NCI-H1694 (cell line): ENCODE data around the gene SHC1.
A peak's percentile ranks its signal among the peaks of the same experiment; 100 is the strongest.

ENCODE experiments used
- DNase-seq: peaks from one replicate; lab custom pipeline; 2025; lab: John Stamatoyannopoulos, UW

SHC1 gene

DNA sequence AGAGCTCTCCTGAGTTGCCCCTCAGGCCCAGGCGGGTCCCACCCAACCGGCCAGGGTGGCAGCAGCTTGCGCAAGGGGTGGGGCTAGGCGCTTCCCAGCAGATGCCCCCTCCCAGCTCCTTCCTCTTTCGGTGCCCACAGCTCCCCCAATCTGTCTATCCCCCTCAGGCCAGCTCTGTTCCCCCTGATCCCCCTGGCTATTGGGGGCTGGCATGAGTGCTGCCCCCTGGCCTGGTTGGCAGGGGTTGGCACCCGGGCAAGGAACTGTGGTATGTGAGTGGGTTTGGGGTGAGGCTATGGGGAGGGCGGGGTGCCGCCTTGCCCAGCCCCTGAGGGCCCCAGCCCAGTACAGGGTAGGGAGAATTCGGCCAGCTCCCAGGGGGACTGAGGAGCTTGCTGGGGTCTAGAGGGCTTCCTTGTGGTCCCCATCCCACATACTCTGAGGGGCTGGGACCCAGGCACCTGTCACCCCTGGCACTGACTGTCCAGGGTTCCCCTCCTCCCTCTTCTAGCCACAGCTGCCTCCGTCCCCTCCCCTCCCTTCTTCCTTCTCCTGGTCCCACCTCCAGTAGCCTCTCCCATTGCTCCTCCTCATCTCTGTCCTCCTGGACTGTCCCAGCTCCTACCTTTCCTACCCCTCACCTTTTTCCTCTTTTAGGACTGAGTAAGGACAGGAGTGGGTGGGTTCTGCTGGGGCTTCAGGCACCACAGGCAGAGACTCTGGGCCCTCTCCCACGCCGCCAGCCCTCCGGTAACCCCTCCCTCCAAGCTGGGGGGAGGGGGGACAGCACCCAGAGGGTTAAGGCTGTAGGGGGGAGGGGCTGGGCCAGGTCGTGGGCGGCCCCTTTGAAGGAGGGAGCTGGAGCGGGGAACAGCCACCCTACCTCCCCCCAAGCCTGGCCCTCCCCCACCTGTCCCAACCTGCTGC is 37.7 kb upstream of the SHC1 start:
- DNase-seq, result no peak

GRCh38 chr1:155007251-155007828 is 36.8 kb upstream of the SHC1 start:
- DNase-seq, result no peak

- peak; percentile 65 for DNase-seq
These were observed 36.1 kb upstream of the SHC1 start for GRCh38 chr1:155006601-155007101.

- DNase-seq, result no peak
These were observed 34.8 kb upstream of the SHC1 start for GRCh38 chr1:155005076-155006011.

- no peak for DNase-seq
These were observed 34.0 kb upstream of the SHC1 start for GRCh38 chr1:155004352-155005075.

DNA sequence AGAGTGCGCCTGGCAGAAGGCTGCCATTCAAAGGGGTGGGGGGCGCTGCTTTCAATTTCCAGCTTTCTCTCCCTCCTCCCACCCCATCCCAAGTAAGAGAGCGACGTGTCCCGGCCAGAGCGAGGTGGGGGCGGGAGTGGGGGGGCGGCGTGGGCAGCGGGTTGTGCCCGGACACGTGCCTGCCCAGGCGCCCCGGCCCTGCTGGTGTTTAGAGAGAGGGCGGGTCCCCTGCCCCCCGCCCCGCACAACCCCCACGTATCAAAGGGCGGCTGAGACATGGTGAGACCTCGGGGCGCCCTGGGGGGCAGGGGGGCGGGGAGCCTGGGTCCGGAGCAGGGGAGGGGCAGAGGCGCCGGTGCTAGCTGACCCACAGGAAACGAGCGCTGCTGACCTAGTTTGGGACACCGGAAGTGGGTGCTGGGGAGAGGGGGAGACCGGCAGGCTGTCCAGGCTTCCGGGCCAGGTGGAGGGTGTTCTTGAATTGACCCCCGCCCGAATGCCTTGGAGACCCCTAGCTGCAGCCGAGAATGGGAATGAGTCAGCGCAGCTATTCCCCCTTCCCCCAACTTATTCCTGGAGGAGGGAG is 33.3 kb upstream of the SHC1 start:
- DNase-seq, result no peak

- peak; percentile 21 for DNase-seq
These were observed 32.7 kb upstream of the SHC1 start for GRCh38 chr1:155003227-155003765.

DNA sequence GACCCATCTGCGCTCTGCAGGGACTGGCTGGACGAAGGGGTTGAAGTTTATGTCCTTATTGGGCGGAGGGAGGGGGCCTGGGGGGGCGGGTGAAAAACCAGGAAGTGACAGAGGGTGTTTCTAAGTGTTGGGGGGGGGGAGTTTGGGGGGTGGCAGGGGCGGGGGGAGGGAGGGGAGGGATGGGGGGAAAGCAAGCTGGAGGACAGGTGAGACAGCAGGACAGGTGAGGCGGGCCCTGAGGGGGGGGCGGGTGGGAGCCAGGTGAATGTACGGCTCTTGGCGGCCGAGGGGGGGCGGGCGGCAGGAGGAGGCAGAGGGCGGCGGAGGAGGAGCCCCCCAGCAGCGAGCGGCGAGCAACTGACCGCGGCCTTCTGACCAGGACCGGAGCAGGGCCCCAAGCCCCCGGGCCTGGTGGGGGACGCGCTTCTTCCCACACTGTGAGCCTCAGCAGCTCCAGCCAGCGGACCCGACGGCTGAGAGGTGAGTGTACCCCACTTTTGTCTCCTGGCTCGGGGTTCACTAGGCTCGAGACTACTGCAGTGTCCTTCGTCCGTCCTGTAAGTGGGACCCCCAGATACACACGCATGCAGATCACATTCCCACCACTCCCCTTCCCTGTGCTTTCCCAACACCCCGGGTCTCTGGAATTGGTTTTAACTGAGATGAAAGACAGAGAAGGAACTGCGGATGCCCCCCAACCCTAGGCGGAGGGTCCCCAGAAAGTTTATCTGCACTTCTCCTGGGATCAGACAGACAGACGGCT is 32.1 kb upstream of the SHC1 start, which contains the start of gene ZBTB7B:
Gene ZBTB7B (plus strand): TSS at position 339 of the 763 bp plus-strand sequence. CDS start 11,859 bp downstream, outside the sequence.
- DNase-seq, result no peak

- peak; percentile 99 for DNase-seq
These were observed 31.3 kb upstream of the SHC1 start for GRCh38 chr1:155001675-155002463.

DNA sequence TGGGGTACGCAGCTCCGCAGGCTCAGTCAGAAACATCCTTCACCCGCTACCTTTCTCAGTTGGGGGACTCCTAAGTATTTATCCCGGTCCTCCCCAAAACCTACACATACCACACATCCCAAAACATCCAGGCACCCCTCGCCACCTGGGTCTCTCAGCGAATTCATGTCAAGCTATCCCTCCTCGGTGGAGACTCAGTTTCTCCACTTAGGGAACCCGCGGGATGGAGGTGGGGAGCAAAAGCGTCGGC is 30.8 kb upstream of the SHC1 start:
- no peak for DNase-seq

GRCh38 chr1:155000726-155001424 is 30.3 kb upstream of the SHC1 start:
- peak; percentile 89 for DNase-seq

- DNase-seq, result peak; percentile 83
These were observed 29.8 kb upstream of the SHC1 start for GRCh38 chr1:155000411-155000725.

DNA sequence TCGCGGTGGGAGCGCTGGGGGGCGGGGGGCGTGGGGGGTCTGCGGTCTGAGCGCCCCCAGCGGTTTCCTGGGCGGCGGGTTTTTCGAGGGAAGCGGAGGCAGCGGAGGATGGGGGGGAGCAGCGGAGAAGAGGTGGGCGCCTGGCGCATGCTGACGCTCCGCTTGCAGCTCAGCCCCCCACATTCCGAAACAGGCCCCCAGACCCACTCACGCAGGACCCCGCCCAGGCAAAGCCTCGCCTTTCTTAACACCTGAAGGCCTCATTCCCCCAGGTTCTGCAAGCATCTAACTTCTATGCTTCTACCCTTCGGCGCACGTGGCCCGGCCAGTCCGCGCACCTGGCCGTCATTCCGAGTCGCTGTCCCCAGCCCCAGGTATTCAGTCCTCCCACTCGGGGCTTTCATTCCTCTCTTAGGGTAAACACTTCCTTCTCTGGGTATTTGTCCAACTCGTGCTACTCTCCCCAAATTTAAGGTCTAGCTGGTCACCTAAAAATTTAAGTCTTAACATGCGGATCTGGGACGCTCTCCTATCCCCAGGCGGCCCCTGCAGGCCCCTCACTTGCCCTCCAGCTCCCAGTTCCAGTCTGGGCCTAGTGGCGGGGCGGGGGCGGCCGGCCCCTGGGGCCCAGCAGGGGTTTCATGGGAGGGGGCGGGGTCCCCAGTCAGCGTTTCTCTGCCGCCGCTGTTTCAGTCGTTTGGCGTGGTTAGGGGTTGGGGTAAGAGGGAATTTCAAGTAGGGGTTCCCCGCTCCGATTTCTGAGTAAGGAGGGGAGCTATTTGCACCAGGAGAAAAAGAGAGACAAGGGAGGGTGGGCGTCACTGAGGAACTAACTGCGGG is 29.2 kb upstream of the SHC1 start:
- no peak for DNase-seq

DNA sequence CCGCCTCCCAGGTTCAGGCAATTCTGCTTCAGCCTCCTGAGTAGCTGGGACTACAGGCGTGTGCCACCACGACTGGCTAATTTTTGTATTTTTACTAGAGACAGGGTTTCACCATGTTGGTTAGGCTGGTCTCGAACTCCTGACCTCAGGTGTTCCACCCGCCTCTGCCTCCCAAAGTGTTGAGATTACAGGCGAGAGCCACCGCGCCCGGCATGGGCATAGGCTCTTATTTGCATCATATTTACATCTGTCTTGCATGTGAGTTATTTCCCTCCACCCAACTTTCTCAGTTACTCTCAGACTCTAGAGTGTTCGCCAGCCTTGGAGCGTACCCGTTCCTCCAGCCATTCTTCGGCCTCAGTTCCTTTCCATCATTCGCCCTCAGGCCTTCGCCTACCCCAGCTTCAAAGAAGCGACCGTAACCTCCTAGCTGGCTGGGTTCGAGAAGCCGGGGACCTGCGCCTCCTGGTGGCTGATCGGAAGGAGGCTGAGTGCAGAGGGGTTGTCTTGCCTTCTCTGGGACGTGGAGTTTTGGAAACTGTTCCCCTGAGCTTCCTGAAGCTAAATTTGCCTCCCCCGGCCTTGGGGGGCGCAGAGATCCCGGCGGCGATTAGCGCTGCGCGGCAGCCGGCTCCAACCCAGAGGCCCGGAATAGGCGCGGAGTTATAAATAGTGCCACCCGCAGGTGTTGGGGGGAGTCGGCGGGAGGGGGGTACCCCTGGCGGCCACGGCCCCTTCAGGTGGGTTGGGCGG is 28.4 kb upstream of the SHC1 start:
- DNase-seq, result peak; percentile 91

GRCh38 chr1:154998201-154998780 is 27.7 kb upstream of the SHC1 start:
- no peak for DNase-seq

GRCh38 chr1:154996966-154997701 is 26.6 kb upstream of the SHC1 start:
- no peak for DNase-seq
